HG03108 (cell line): ENCODE measurements around the gene OGFOD1.
A peak's percentile ranks its signal among the peaks of the same experiment; 100 is the strongest.

Source experiments
- ATAC-seq: cut with Tn5 transposase; IDR thresholded peaks from one replicate; pipeline ENCODE4 v1.9.1; 2021; ENCODE audit warnings: moderate library complexity; ENCODE audit not compliant: unreplicated experiment

OGFOD1 gene

DNA sequence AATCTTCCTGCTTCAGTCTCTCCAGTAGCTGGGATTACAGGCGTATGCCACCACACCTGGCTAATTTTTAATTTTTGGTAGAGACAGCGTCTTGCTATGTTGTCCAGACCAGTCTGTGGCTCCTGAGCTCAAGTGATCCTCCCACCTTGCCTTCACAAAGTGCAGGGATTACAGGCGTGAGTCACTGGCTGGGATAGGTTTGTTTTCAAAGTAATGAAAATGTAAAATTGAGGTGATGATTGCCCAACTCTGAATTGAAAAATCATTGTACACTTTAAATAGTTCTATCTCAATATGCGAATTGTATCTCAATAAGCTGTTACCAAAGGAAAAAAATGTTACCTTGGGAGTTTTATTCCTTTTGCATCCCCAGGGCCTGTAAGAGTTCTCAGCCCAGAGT is 24.8 kb upstream of the OGFOD1 start:
- no peak for ATAC-seq

DNA sequence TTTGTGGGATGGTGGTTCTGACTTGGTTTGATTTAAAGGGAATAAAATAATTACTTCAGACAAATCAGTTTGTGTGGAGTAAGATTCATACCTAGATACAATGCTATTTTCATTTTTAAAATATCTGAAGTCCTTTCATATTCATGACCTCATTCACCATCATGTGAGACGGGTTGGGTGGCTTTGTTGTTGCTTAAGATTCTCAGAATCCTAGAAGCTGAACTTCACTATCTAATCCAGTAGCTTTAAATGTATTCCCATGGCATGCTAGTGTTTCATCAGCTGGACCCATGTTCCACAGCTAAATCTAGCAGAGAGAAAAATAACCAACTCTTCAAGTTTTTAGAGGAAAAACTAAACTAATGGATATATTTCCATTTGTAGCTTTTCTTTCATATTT is 23.3 kb upstream of the OGFOD1 start:
- ATAC-seq = no peak

DNA sequence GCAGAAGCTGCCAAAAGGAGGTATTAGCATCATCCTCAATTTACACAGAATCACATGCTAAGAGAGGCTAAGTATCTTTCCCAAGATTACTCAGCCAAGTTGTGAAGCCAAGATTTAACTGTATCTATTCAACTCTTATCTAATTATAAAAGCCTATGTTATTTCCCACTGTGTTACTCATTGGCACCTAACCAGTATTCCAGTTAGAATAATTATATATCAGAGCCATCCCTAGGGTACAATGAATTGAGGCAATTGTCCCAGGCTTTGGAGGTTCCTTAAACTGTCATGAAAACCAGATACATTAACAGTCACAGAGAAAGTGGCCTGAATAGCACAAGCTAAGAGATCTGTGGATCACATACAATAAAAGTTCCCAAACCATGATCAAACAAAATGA is 15.1 kb upstream of the OGFOD1 start:
- no peak for ATAC-seq

DNA sequence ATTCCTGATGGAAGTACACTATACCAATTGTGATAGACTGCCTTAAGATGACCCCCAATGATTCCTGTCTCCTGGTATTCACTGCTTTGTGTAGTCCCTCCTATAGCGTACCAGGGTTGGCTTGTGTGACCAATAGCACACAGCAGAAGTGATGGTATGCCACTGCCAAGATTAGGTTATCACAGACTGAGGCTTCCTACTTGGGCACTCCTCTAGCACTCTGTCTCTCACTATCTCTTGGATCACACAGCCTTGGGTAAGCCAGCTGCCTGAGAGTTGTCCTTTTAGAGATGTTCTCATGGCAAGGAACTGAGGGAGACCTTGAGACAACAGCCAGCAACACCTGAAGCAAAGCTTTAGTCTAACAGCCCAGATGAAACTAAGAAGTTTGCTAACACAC is 13.3 kb upstream of the OGFOD1 start:
- no peak for ATAC-seq

DNA sequence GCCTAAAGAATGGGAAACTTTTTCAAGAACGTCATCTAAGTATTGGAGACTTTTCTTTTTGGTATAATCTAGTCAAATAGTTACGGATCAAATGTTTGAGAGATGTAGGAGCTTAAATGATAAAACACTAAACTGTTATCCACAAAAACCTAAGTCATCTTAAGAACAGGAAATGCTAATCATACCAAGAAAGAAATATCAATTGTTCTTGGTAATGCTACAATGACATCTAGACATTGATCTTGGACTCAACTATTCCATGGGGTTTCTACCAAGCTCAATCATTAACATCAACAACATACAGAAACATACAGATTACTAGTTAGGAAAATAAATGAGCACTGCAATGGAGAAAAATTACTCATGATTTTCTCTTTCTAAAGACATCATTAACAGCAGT is 4.1 kb upstream of the OGFOD1 start:
- ATAC-seq = no peak

DNA sequence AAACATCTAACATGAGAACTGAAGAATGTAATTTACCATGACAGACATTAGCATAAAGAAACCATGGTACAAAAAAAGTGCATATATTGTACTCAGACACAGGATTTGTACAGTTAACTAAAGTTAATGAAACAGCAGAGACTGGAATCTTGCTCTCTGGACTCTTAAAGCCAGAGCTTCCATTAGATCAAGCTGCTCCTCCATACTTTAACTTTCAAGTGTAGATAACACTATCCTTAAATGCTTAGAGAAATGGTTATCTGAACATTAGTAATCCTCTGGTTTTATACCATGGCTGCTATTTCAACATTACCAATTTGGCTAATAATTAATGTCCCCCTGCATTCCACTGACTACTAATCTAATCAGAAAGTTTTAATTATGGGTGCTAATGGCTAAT is 3.3 kb upstream of the OGFOD1 start:
- ATAC-seq = no peak

DNA sequence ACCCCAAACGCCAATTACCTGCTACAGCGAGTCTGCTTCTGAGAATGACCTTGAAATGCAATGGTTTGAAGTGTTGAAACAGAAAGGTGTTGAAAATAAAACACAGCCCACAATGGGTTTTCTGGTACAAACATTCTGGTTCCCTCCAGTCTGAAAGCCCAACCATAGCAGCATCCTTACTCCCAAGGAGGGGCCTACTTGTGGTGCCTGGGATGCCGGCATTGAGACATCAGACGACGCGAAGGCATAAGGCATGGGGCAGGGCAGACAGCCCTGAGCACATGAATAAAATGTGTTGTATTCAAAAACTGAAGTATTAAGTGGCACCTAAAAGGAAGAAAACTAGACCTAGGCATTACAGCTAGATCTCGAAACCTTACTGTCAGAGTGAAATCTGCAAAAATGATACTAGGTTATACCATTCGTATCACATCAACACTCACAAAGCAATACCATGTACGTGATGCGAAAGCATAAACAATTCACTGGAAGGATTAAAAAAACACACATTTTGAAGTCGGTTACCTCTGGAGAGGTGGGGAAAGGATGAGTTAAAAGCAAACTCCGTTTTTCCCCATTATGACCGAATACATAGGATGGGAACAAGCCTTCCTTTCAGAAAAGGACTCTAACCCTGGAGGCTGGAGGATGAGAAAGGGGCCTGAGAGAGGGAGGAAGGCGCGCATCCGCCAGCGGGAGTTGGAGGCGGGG is 924 bp upstream of the OGFOD1 start:
- peak; percentile 15 for ATAC-seq

DNA sequence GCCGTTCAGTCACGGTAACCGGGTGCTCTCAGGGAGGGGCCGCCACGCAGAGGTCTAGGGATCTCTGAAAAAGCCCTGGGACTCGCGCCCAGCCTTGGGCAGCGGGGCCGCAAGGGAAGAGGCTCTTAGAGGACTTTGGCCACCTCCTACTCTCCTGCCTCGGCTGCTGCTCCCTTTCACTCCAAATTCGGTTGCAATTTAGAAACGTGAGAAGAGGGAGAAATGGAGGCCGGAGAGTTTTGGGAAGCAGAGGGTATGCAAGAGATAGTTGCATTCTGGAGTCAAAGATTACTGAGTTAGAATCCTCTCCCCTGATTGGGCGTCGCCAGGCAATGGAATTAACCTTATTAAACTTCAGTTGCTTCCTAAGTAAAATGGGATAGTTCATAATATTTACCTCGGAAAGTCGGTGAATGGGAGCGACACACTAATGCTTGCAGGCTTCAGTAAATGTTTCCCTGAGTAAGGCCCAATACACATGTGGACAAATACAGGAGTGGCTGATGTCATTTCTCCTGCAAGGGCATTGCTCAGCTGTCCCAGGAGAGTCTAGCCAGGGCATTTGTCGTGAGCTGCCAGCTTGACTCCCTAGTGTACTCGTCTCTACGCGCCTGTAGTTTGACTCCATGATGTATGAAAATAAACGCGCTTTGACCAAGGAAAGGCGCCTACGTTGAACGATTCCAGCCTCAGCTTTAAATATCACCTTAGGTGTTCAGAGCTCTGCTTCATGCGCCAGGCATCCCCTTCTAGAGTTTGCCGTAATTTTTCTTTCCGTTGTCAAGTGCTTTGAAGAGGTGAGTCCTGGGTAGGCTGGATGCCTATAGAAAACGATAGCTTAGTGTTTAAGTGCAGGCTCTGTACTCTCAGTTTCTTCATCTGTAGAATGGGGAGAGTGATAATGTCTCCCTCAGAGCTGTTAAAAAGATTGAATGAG is 667 bp downstream of the OGFOD1 start:
- peak; percentile 29 for ATAC-seq

DNA sequence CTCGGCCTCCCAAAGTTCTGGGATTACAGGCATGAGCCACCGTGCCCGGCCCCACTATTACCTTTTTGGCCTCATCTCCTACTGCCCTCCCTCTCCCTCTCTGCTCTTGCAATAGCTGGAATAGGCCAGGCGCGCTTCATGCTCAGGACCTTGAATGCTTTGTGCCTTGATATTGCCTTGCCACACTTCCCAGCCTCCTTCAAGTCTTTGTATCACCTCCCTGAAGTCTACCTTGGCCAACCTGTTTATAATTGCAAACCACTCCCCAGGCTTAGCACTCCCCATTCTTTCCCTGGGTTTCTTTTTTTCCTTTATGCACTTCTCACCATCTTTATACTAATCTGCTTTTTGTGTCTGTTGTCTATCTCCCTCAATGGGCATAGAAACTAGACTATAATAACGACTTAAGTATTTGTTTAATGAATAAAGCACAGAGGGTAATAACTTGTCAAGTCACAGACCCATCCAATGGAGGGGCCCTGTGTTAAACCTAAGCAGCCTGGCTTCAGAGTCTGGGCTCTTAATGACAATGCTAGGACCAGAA is 6.6 kb downstream of the OGFOD1 start:
- no peak for ATAC-seq

DNA sequence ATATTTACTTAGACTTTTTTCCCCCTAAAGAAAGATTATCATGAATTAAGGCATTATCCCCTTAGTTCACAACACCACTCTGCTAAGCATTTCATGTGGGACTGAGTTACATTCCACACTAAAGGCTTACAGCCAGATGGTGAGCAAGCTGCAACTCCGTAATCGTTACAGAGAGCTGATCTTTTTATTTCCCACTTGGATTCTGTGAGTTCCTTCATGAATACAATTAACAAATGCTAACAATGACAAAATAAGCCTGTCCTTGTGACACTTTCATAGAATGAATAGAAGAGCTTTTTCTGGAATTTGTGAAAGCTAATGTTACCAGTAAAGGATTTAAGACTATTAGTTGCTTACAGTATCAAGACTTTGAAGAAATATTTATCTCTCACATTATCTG is 8.7 kb downstream of the OGFOD1 start:
- ATAC-seq = no peak

DNA sequence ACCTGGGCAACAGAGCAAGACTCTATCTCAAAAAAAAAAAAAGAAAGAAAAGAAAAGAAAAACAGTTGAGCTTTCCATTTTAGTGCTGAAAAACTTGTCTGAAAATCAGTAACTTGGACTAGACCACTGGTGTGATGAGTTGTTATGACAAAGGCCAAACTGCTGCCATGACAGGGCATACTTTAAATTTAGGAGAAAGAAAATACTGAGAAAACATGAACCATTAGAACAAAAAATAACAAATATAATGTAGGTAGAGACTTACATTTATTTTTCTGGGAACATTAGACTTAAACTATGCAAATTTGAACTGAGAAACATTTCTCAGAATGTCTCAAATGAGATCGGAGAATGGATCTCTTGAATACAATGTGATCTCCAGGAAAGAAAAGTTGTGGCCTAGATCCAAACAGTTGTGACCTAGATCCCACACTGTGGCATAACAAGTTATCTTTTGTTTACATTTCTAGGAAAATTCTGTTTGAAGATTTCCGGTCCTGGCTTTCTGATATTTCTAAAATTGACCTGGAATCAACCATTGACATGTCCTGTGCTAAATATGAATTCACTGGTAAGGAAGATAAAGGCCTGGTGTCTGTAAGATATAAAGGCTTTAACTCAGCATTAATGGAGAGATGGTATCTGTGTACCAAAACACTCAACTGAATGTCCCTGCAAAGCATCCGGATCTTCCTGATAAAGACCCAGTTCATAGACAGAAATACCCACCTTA is 10.9 kb downstream of the OGFOD1 start:
- no peak for ATAC-seq

DNA sequence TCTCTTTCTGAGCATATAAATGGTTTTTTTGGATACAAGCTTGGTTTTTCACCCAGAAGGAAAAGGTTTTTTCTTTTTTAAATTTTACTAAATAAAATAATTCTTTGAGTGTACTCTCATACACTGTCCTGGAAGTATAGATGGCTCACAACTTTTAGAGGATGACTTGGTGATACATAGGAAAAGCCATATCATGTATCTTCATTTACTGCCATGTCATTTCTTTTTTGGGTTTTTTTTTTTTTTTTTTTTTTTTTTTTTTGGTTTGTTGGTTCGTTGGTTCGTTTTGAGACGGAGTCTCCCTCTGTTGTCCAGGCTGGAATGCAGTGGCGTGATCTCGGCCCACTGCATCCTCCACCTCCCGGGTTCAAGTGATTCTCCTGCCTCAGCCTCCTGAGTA is 11.8 kb downstream of the OGFOD1 start:
- ATAC-seq = no peak

DNA sequence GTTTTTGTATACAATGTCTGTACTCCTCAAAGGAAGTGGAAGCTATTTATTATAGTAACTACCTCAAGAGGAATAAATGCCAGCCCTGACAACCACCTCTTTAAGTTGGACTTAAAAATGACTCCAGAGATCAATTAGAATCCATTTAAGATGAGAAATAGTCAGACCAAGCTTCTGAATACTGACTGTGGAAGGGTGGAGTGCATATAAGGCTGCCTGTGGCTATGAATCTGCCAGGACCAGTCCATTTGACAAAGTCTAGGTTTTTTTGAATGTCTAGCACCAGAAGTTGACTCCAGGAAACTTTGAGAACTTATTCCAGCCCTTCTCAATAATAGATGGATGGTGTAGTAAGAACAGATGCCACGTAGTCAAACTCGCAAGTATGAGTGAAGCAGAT is 15.0 kb downstream of the OGFOD1 start:
- ATAC-seq = no peak

DNA sequence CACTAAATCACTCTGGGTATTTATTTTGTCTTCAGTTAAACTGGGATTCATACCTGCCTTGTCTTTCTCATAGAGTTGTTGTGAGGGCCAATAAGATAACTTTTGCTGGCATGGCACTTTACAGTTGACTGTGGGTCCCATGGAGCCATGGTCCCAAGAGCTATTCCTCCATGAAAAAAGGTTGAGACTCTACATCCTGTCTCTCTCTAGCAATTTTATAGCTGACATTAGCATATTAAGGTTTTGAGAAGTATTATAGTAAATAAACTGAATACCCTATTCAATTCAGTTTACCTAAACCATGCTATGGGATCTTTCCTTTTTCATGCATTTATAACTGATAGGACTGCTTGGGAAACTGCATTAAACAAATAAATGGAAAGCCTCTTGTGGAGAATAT is 17.4 kb downstream of the OGFOD1 start:
- ATAC-seq = no peak

DNA sequence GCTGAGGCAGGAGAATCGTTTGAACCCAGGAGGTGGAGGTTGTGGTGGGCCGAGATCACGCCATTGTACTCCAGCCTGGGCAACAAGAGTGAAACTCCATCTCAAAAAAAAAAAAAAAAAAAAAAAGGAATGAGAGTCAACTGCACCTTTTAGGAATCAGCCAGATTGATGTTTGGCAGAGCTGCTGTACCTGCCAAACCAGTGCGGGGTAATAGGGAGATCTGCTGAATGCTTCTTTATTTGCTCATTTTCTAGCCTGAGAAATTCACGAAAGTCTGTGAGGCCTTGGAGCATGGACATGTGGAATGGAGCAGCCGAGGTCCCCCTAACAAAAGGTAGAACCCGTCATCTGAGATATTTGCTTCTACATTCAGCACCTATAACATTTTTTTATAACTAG is 18.4 kb downstream of the OGFOD1 start:
- no peak for ATAC-seq

DNA sequence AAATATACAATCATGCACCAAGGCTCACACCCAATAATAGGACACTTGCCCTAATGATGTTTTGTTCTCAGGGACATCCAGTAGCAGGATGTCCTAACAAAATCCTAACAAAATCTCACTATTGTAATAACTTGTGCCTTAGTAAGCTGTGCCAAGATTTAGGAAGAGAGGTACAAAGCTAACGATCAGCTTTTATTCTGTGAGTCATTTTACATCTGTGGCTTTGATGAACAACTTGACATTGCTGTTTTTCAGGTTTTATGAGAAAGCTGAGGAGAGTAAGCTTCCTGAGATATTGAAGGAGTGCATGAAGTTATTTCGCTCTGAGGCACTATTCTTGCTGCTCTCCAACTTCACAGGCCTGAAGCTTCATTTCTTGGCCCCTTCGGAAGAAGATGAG is 18.9 kb downstream of the OGFOD1 start:
- no peak for ATAC-seq

DNA sequence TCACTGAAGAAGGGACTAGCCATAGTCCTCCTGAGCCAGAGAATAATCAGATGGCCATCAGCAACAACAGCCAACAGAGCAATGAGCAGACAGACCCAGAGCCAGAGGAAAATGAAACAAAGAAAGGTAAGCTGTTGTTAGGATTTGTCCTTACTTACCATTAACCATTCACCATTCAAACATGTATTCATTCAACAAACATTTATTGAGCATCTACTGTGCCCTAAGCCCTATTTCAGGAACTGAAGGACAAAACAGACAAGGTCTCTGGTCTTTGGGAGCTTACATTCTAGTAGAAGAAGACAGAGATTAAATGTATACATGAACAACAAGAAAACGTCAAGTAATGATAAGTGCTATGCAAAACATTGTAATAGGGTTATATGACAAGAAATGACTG is 19.3 kb downstream of the OGFOD1 start:
- no peak for ATAC-seq

DNA sequence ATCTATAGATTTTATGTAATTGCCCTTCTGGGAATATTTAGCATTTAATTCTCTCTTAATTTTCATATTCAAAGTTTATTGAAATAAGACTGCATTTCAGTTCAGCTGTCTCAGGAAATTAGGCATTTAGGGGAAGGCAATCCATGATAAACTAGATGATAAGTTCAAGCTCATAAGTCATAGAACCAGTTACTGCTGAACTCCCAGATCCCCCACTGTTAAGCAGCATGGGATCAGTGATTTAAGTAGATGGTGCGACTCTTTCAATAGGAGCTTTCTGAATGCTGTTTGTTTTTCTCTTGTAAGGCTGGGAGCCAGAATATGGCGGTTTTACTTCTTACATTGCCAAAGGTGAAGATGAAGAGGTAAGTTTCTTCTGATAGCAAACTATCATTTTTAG is 23.8 kb downstream of the OGFOD1 start:
- ATAC-seq = no peak

DNA sequence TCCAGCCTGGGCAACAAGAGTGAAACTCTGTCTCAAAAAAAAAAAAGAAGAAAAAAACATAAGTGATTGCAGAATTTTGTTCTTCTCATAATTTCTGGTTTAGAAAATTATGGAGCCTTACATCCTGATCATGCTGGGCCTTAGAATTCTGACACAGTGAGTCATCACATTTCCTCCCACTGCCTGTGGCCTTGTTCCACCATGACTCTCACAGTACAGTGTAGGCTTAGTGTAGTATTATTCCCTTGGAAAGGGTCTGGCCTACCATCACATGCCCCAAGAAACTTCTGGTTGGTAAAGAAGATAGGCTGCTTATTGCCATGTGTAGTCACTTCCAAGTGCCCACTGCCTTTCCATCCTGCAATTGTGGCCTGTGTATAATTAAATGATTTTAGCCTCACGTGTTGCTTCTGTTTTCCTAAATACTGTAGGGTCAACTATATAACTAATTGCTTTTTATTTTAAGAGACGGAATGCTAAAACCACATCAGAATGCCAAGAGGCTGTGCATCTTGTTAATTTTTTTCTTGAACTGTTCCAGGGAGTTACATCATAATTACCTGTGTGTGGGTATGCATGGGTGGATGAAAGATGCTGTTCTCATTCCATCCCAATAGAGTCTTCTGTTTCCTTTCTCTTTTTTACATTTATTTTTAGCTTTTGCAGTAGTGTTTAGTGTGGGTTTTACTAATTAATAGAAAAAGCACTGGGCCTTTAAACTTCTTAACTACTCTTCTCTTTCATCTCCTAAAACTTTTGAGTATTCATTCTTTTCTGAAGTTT is 25.9 kb downstream of the OGFOD1 start:
- no peak for ATAC-seq

DNA sequence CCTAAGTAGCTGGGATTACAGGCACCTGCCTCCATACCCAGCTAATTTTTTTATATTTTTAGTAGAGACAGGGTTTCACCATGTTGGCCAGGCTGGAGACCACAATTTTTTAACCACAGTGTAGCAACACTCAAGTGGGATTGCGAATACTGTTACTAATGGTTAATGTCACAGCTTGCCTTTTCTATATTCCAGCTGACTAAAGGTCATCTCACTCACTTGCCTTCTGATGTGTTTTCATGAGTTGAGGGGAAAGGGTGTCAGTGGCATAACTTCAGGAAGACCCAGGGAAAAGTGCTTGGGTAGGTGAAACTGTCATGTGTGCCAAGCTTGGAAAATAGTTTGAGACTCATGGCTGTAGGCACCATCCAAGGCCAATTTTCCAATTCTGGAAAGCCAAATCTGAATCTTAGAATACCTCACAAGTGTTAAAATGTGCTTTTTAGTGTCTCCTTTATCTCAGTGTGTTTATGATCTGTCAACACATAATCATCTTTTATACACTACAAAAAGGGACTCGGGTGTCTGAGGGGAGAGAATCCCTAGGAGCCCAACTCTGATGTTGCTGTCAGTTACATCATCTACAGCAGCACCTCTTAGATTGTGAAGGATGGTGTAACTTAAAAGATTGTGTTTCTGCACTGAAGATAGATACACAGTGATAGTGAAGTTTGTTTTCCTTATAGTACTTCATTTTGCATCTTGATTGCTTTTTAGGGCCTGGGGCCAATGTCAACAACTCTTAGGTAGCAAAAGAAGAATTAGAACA is 27.1 kb downstream of the OGFOD1 start:
- no peak for ATAC-seq
